ENCODE measurements around the gene FXYD7. TPM values are rescaled to one million over a fixed set of nuclear protein-coding genes. Genes with fewer than 3 reads are reported as not detected.
"Not testable (repeated sequence)": the region's sequence is repeated elsewhere in the genome, so short reads cannot be mapped to it uniquely, and the experiment has no call there.

Gene FXYD7, protein sequence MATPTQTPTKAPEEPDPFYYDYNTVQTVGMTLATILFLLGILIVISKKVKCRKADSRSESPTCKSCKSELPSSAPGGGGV
- not detected in 2 replicates for total RNA-seq

DNA sequence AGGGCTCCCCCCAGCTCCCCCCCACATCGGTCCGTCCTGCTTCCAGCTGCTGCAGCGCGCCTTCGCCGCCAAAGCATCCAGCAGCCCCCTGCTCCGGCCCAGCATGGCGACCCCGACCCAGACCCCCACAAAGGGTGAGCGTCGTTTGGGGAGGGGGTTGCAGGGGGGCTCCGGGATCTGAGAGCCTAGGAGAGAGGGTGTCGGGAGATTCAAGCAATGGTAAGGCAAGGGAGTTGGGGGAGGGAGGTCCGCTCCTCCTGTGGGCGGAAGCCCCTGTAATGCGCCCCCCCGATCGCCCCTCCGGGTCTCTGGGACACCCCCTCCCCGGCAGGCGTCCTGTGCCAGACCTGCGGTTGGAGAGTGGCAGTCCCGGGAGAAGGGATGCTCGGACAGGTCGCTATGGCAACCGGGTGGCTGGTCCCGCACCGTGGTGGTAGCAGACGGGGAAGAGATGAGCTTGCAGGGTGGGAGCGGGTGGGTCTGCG lies at the start of gene FXYD7:
Gene FXYD7 (plus strand): TSS at position 25 of the 485 bp plus-strand sequence. CDS start 79 bp downstream, at position 104.
- no peak for DNase-seq (ENCODE audit: low read depth)

DNA sequence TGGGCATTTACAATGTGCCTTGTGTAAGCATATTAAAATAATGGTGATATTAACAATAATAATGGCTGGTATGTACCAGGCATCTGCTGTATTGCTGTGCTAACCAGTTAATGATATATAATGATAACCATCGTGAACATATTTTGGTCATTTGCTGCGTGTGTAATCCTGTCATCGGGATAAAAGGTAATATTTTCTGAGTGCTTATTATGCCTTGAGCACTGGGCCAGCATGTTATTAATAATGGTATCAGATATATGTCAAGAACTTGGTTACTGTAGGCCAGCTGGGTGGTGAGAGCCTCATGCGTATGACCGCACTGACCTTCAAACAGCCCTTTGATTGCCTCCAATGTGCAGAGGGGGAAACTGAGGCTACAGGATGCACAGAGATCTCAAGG lies 49.6 kb upstream of the FXYD7 start:
- DNase-seq (ENCODE audit: low read depth), result no peak

DNA sequence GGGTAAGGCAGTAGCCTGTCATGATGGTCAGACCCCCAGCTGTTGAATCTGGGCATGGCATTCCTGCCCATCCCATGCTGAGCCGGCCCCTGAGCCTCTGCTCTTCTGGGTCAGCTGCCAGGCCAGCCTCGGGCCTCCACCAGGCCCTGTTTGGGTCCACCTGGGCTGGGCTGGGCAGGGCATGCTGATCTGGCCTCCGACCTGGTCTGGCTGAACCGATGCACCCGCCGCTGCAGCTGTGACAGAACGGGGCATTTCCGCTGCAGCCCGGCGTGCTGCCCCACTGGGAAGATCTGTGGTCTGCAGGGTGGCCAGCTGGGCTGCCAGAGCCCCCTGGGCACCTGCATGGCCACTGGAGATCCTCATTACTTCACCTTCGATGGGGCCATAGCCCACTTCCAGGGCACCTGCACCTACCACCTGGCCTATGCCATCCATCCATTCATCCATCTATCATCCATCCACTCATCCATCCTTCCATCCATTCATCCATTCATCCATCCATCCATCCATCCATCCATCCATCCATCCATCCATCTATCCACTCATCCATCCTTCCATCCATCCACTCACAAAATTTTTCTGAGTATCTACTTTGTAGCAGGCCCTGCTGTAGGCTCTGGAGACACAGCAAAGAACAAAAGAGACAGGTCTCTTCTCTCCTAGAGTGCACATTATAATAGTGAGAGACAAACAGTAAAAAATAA lies 49.0 kb upstream of the FXYD7 start:
- no peak for DNase-seq (ENCODE audit: low read depth)

DNA sequence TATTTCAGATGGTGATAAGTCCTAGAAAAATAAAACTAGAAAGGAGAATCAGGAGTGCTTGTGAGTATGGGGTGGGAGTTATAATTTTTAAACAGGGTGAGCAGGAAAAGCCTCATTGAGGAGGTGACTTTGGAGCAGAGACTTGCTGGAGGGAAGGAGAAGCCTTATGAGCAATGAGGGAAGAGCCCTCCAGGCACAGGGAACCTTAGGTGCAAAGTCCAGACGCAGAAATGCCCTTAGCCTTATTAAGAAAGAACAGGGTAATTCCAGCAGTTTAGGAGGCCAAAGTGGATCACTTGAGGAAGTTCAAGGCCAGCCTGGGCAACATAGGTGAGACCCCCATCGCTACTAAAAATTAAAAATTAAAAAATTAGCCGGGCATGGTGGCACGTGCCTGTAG lies 48.4 kb upstream of the FXYD7 start:
- no peak for DNase-seq (ENCODE audit: low read depth)

DNA sequence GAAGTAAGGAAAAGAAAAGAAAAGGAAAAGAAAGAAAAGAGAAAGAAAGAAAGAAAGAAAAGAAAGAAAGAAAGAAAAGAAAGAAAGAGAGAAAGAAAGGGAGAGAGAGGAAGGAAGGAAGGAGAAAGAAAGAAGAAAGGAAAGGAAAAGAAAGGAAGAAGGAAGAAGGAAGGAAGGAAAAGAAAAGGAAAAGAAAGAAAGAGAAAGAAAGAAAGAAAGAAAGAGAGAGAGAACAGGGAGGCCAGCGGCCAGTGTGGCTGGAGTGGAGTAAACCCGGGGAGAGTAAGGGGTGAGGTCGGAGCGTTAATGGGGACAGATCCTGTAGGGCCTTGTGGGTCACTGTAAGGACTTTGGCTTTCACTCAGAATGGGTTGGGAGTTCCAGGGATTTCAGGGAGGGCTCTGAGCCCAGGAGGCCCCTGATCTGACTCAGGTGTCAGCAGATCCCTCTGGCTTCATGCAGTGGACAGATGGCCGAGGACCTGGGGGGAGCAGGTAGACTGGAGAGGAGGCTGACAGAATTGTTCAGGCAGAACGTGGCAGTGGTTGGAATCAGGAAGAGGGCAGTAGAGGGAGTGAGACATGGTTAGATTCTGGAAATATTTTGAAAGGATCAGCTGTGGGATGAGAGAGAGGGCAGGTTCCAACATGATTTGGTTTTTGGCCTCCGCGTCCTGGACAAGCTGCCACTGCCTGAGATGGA lies 47.2 kb upstream of the FXYD7 start:
- DNase-seq (ENCODE audit: low read depth), result no peak

DNA sequence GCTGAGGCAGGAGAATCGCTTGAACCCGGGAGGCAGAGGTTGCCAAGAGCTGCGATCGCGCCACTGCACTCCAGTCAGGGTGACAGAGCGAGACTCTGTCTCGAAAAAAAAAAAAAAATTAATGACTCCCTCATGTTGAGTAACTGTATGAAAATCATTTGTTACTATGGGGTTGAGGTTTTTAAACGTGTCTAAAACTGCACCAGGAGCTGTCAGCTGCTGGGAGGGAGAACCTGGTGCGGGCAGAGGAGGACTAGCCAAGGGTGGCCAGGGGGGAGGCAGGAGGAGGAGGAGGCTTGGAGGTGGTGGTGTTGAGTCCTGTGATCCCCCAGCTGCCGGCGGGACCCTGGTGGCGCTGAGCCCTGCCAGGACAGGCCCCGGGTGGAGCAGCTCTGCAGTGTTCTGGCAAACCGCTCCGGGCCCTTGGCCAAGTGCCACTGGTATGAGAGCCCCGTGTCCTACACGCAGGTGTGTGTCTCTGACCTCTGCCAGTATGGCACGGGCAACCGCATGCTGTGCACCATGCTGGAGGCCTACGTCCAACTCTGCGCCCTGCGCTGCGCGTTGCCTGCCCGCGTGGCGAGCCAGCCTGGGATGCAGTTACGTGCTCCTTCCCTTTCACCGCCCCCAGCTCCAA lies 44.5 kb upstream of the FXYD7 start:
- no peak for DNase-seq (ENCODE audit: low read depth)

DNA sequence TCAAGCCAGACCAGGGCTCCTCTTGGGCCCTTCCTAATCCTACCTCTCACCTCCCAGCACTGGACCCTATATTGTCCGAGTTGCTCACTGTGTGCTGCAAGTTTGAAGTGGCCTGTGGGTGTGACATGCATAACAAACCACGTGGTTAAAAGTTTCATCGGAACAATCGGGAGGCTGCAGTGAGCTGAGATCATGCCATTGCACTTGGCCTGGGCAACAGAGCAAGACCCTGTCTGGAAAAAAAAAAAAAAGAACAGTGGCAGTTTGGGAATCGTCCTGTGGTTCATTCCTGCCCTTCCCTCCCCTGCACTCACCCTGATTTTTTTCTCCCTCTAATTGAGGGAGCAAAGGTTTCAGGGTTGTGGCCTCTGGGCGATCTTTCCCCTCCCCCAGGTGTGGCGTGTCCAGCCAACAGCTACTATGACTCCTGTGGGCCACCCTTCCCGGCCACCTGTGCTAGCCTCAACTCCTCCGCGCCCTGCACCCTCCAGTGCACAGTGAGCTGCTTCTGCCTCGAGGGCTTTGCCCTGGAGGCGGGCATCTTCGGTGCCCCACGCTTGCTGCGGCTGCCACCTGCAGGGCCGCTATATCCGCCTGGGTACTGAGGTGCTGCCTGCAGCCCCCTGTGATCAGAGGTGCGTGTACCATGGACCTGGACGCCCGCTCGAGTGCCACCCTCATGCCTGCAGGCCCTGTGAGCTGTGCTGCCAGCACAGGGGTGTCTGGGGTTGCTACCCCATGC lies 43.7 kb upstream of the FXYD7 start:
- DNase-seq (ENCODE audit: low read depth), result no peak

DNA sequence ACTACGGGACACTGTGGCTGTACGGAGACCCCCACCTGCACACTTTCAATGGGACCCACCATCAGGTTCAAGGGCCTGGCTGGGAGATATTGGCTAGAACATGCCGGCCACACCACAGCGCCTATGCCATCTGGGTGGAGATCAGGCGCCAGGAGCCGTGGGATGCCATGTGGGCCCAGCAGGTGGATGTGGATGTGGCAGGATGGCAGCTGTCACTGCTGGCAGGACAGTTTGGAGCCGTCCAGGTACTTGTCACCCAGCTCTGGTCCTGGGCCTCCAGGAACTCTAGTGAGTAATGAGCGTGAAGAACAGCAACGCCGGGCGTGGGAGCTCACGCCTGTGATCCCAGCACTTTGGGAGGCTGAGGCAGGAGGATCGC lies 43.2 kb upstream of the FXYD7 start:
- no peak for DNase-seq (ENCODE audit: low read depth)

DNA sequence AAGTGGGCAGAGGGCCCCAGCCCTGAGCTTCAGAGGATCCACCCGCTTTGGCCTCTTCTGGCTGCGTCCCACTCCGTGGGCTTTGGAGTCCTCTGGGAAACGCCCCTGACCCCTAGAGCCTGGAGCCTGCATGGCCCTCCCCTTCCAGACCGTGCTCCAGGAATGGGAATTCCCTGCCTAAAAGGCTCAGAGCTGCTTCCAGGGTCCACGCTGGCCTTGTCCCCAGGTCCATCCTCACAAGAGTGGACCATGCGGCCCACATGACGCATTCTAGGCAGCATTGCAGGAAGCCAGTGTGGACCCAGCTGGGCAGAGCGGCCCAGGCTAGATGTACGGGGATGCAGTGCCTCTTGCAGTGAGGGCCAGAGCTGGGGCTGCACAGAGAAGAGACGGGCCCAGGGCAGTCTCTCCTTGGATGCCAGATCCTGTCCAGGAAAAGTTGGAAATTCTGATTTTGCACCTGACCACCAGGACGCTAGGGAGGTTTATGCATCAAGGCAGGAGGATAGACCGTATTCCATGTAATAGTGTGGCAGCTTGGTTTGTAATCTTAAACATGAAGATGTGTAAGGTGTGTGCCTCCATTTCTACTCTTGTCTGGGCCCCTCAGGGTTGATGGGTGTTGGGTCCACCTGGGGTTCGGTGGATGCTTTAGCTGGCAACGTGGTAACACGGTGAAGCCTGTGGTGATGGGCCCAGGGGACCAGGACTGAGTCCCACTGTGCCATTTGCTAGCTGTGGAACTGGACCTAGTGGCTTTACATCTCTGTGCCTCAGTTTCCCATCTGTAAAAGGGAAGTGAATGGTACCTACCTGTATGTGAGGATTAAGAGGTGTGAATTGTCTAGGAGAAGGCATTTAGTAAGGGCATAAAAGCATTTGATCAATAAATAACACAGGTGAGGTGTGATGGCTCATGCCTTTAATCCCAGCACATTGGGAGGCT lies 42.2 kb upstream of the FXYD7 start:
- no peak for DNase-seq (ENCODE audit: low read depth)

DNA sequence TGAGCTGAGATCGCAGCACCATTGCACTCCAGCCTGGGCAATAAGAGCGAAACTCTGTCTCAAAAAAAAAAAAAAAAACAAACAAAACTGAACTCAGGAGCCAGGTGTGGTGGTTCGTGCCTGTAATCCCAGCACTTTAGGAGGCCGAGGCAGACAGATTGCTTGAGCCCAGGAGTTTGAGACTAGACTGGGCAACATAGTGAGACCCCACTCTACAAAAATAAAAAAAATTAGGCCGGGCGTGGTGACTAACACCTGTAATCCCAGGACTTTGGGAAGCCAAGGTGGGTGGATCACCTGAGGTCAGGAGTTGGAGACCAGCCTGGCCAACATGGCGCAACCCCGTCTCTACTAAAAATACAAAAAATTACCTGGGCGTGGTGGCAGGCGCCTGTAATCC lies 41.1 kb upstream of the FXYD7 start:
- not testable (repeated sequence) for DNase-seq (ENCODE audit: low read depth)

DNA sequence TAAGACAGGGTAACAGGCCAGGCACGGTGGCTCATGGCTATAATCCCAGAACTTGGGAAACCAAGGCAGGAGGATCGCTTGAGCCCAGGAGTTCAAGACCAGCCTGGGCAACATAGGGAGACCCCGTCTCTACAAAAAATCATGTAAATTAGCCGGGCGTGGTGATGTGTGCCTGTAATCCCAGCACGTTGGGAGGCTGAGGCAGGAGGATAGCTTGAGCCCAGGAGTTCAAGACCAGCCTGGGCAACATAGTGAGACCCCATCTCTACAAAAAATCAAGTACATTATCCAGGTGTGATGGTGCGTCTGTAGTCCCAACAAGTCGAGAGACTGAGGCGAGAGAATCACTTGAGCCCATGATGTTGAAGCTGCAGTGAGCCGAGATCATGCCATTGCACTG lies 39.4 kb upstream of the FXYD7 start:
- DNase-seq (ENCODE audit: low read depth), result not testable (repeated sequence)

DNA sequence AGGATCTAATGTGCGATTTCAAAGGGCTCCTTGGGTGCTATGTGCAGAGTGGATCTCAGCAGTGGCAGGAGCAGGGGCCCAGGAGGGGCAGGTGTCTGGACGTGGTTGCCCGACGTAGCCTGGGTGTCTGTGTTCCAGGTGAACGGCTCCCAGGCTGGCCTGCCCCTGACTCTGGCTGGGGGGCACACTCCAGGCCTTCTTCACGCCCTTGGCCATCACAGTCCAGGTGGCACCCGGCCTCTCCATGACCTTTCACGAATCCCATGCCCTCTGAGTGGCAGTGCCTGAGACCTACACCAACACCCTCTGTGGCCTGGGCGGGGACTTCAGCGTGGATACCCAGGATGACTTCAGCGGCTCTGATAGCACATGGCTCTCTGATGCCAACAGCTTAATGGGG lies 38.7 kb upstream of the FXYD7 start:
- no peak for DNase-seq (ENCODE audit: low read depth)

DNA sequence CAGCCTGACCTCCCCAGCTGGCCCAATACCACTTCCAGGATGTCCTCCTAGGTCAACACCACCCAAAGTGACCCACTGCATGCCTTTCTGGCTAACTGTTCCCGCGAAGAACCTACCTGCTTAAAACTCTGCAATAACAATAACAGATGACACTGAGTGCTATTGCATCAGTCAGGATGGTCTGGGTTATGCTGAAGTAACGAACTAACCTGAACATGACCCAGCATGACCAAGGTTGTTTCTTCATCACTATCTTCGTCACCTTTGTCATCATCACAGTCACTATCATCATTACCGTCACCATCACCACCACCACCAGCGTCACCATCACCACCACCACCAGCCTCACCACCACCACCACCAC lies 38.0 kb upstream of the FXYD7 start:
- DNase-seq (ENCODE audit: low read depth), result no peak

DNA sequence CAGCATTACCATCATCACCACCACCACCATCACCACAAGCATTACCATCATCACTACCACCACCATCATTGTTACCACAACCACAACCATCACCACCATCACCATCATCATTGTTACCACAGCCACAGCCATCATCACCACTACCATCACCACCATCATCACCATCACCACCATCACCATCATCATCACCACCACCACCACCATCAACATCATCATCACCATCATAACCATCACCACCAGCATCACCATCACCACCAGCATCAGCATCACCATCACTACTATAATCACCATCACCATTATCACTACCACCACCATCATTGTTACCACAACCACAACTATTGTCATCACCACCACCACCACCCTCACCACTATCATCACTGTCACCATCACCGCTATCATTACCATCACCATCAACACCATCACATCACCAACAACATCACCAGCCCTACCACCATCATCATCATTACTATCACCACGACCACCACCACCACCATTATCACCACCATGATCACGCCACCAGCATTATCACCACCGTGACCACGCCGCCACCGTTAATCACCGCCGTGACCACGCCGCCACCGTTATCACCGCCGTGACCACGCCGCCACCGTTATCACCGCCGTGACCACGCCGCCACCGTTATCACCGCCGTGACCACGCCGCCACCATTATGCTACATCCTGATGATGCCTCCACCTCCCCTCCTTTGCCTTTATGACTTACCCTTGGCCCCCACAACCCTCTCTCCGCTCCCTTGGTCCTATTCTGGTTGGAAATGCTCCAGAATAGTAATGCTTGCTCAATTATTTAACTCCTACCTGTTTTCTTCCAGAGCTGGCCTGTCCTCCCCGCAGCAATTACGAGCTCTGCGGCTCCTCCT lies 37.4 kb upstream of the FXYD7 start:
- DNase-seq (ENCODE audit: low read depth), result no peak

DNA sequence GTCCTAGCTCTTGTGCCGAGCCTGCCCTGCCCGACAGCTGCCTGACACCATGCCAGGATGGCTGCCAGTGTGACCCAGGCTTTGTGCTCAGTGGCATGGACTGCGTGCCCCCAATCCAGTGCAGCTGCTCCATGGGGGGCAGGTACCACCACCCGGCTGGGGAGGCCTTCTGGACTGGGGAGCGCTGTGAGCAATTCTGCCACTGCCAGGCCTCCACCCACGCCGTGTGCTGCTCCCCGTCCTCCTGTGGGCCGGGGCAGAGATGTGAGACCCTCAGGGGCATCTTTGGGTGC lies 36.8 kb upstream of the FXYD7 start:
- DNase-seq (ENCODE audit: low read depth), result no peak

DNA sequence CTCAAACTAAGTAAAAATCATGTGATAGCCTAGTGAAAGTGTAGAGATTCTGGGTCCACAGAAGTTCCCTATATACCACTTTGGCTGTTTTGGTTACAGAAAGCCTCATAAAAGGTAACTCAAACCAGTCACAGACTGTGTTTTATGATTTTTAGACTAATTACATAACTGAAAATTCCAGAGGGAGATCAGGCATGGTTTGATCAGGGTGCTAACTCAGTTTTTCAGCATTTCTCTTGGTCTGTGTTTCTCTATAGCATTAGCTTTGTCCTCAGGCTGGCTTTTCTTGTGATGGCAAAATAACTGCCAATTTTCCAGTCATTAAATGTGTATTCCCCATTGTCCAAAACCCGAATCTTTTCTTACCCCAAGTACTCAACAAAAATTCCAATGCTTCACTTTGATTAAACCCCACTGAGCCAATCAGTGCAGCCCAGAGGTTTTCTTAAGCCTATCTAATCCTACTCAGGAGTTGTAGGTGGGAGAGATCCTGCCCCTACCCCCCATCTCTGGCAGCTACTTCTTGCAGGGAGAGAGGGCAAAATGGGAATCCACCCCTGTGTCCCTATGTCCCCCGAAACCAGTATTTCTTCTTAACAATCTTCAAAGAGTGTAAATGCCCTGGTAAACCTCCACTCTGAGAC lies 36.0 kb upstream of the FXYD7 start:
- DNase-seq (ENCODE audit: low read depth), result no peak

DNA sequence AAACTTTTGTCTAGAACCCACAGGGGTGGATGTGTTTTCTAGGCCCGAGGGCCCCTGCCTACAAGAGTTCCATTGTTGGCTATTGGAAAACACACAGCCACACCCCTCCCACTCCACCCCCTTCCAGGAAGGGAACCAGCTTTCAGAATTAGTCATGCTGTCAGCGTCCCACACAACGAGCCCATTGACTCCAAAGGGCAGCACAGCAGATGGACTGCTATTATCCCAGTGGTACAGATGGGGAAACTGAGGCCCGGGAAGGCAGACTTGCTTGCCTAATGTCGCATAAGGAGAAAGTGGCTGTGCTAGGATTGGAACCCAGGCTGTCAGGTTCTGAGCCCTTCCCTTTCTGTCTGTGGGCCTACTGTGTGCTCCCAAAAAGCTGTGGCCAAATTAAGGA lies 35.5 kb upstream of the FXYD7 start:
- peak; percentile 29 for DNase-seq (ENCODE audit: low read depth)

DNA sequence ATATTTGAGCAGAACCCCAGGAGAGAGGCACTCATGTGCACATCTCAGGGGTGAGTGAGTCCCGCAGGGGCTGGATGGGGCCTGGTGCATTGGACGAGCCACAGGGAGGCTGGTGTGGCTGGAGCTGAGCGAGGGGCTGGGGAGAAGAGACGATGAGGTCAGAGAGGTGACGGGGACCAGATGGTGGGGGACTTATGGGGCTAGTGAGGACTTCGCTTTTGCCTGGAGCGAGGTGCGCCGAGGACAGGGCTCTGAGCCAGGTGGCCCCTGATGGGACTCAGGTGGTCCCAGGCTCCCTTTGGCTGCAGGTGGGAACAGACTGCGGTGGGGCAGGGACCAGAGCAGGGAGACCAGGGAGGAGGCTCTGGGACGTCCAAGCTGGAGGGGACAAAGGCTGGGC lies 34.3 kb upstream of the FXYD7 start:
- no peak for DNase-seq (ENCODE audit: low read depth)

DNA sequence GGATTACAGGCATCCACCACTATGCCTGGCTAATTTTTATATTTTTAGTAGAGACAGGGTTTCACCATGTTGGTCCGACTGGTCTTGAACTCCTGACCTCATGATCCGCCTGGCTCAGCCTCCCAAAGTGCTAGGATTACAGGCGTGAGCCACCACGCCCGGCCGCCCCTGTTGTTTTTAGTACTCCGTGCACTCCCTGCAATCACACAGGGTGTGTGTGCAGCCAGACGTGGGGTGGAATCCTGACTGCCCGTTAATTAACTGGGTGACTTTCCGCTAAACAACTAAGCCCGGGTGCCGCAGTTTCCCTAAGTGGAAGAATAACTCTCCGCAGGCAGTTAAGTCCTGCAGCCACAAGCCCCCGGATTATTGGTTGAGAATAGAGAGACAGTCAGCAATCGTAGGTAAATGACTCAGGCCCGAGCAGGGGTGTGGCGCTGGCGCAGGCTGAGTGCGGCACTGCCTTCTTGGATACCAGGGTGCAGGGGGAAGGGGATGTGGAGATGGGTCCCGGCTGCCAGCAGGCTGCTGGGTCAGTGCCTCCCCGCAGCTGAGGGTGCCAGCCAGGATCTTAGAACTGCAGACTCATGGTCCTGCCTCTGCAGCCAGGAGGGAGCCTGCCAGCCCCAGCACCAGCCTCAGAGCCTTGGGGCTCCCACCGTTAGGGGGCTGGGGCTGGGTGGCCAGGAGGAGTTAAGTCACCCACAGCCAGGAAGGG lies 33.5 kb upstream of the FXYD7 start:
- no peak for DNase-seq (ENCODE audit: low read depth)
